Natural killer cell (primary cell): ENCODE measurements around the gene TXNRD3. TPM values are rescaled to one million over a fixed set of nuclear protein-coding genes. Genes with fewer than 3 reads are reported as not detected.

Experiments
- ATAC-seq, 3 donors: fragments of 150-1000 bp in 2 of 3; fragments of 200-7000 bp in 1 of 3; cut with Tn5 transposase; 1 replicate in 1 of 3; 2 replicates in 2 of 3; pipeline ENCODE4 v1.10.0; 2021; ENCODE audit warnings: mild to moderate bottlenecking in 2 of 3, moderate library complexity in 2 of 3
- DNase-seq, 2 donors: peaks; one replicate each; pipeline versions ENCODE4 v3.0.0 to v3.0.0-alpha.2; 2013 to 2021; ENCODE audit warnings: mixed read lengths in 1 of 2
- H3K27ac ChIP-seq: one replicate; pipeline ENCODE4 v1.5.1; 2013; ENCODE audit warnings: mild to moderate bottlenecking, low read length
- H3K27me3 ChIP-seq: one replicate; pipeline ENCODE4 v1.6.1; 2013; ENCODE audit warnings: low read length; ENCODE audit not compliant: control insufficient read depth, insufficient read depth
- H3K36me3 ChIP-seq: one replicate; pipeline ENCODE4 v1.6.1; 2013; ENCODE audit warnings: low read length; ENCODE audit not compliant: control insufficient read depth, insufficient read depth
- H3K4me1 ChIP-seq: one replicate; pipeline ENCODE4 v1.6.1; 2013; ENCODE audit warnings: low read length; ENCODE audit not compliant: control insufficient read depth, insufficient read depth
- H3K4me3 ChIP-seq: one replicate; pipeline ENCODE4 v1.5.1; 2013; ENCODE audit warnings: low read length
- H3K9me3 ChIP-seq: one replicate; pipeline ENCODE4 v1.6.1; 2013; ENCODE audit warnings: low read length; ENCODE audit not compliant: control insufficient read depth, insufficient read depth
- H3K27ac Mint-ChIP-seq, 2 donors: one replicate each; pipeline ENCODE4 v1.8.0; 2022; ENCODE audit warnings: mild to moderate bottlenecking in 2 of 2, mixed read lengths in 2 of 2, moderate library complexity in 1 of 2
- H3K27me3 Mint-ChIP-seq, 2 donors: one replicate each; pipeline ENCODE4 v1.8.0; 2022; ENCODE audit warnings: low read depth in 2 of 2, mixed read lengths in 2 of 2
- H3K36me3 Mint-ChIP-seq: one replicate; pipeline ENCODE4 v1.8.0; 2022; ENCODE audit warnings: mixed read lengths
- H3K4me1 Mint-ChIP-seq, 2 donors: one replicate each; pipeline ENCODE4 v1.8.0; 2022; ENCODE audit warnings: mixed read lengths in 2 of 2
- H3K4me3 Mint-ChIP-seq: one replicate; pipeline ENCODE4 v1.8.0; 2022; ENCODE audit warnings: mild to moderate bottlenecking, moderate library complexity, mixed read lengths
- H3K9me3 Mint-ChIP-seq, 2 donors: one replicate each; pipeline ENCODE4 v1.8.0; 2022; ENCODE audit warnings: mixed read lengths in 2 of 2
- WGBS: methylation state at CpG from one replicate; pipeline ENCODE4 v1.1.7; 2013; ENCODE audit warnings: missing lambda C conversion rate; ENCODE audit not compliant: insufficient coverage; 5-methylcytosine and 5-hydroxymethylcytosine counted together
- intact Hi-C: fragments of 100-400 bp; cut with micrococcal nuclease; formaldehyde crosslinking; loops from one replicate; pipeline ENCODE4 v1.14.2; 2022
- total RNA-seq, 4 donors: library from RNA; stranded (reverse); fragments of 120-200 nt in 1 of 4; gene quantifications; one replicate each; pipeline versions ENCODE4 v1.2.3 to v1.2.4, GENCODE V29; 2013 to 2022
- TF ChIP-seq, protein P1 (sequence below): fragments of 200-600 bp; IDR thresholded peaks from one replicate; pipeline ENCODE4 v1.8.0; 2022; ENCODE audit warnings: antibody characterized with exemption

Gene TXNRD3
- 1 to 10 TPM in 1 of 3 donors, under 1 TPM in 2; 0.77 to 1.1 (median 0.80) TPM for total RNA-seq
- total RNA-seq (2013) = 3.8 TPM

DNA sequence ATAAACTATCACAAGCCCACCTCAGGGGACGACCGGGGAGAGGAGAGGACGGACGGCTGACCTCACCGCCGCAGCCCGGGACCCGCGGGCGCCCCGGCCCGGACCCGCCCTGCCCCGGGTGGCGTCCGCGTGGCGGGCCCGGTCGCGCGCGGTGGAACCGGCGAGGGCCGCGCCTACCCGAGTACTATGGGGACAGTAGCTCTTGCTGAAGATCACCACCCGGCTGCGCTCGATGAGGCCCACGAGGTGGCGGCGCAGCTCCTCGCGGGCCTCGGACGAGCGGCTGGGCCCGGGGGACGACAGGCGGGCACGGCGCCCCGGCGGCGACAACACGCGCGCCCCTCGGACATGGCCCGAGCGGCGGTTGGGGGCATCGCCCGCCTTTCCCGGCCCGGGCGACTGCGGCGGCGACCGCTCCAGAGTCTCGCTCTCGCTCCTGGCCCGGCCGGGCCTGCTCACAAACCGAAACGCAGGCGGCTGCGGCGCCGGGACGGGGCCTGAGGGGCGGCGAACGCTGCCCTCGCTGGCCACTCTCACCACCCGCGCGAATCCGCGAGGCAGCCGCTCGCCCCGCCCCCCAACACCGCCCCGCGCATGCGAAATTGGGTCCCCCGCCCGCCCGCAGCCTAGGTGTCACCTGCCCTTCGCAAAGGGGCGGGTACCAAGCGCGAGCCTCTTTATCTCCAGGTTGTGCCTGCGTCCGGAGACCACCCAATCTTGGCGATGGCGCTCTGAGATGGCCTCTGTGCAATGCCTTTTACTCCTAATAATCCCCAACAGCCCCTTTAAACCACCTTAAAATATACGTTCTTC lies at the start of gene TXNRD3:
TSS of gene TXNRD3 (minus strand) at position 554 of the 813 bp plus-strand sequence.
- Mint-ChIP-seq H3K4me1 (peaks cover 0 to 5% of the 10 kb centered on the region in 2 donors), H3K36me3 (no peaks in the 10 kb centered on the region), H3K4me3 (peak within 1 kb of the TSS; percentile 89), H3K27me3 (peaks cover 18 to 29% of the 10 kb centered on the region in 2 donors), H3K27ac (peak within 1 kb of the TSS in 1 of 2 donors; percentile 74), H3K9me3 (no peaks in the 10 kb centered on the region)
- WGBS = 1% methylated on average over 101 of the region's 102 CpGs
- Histone ChIP-seq H3K36me3 (no peaks in the 10 kb centered on the region), H3K27ac (no peak within 1 kb of the TSS), H3K4me1 (peaks cover 4% of the 10 kb centered on the region), H3K4me3 (peak within 1 kb of the TSS; percentile 26), H3K9me3 (no peaks in the 10 kb centered on the region), H3K27me3 (no peaks in the 10 kb centered on the region)
- DNase-seq (peak; percentile 43 to 77), ATAC-seq (peak; percentile 79 to 87 (median 85))
- intact Hi-C loops = no loop called here
- TF ChIP-seq, protein P1, sequence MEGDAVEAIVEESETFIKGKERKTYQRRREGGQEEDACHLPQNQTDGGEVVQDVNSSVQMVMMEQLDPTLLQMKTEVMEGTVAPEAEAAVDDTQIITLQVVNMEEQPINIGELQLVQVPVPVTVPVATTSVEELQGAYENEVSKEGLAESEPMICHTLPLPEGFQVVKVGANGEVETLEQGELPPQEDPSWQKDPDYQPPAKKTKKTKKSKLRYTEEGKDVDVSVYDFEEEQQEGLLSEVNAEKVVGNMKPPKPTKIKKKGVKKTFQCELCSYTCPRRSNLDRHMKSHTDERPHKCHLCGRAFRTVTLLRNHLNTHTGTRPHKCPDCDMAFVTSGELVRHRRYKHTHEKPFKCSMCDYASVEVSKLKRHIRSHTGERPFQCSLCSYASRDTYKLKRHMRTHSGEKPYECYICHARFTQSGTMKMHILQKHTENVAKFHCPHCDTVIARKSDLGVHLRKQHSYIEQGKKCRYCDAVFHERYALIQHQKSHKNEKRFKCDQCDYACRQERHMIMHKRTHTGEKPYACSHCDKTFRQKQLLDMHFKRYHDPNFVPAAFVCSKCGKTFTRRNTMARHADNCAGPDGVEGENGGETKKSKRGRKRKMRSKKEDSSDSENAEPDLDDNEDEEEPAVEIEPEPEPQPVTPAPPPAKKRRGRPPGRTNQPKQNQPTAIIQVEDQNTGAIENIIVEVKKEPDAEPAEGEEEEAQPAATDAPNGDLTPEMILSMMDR = no peak

DNA sequence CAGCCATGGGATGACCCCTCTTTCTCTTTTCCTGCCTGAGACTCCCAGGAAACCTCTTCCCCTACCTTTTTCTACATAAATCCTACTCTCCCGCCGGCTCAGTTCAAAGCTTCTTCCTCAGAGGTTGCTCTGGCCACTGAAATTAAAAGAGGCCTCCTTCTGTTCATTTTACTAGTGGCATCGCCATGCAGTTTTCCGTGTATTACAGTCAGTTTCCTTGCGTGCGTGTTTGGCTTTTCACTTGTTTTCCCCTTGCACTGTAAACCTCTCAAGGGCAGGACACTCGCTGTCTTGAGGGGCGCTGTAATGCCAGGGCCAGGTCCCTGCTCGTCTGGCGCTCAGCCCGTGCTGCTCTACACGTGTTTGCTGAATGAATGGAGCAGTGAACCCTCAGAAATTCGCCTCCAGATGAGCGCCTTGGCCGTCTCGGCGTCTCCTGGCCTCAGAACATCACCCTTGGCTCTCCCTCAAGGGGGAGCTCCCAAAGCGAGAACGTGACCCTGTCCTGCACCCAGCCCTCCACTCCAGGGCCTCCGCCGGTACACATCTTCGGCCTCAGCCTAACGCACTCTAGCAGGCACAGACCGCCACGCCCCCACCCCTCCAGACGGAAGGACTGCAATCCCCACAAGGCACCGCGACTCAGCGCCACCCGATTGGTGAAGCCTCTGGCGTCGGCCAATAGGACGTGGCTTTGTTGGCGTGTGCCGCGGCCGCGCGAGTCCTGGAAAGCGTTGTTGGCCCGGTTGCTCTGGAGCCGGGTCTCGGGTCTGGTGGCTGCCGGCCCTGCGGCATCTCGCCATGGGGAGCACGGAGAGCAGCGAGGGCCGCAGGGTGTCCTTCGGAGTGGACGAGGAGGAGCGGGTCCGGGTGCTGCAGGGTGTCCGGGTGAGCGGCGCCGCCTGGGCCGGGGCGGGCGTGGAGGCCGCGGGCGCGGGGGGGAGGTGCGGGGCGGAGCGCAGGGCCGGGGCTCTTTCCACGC lies 48.9 kb upstream of the TXNRD3 start, which contains the start of gene CHCHD6:
TSS of gene CHCHD6 (plus strand) at position 729 of the 982 bp plus-strand sequence. CDS start at position 802, 73 bp downstream.
- no peak within 1 kb of the TSS for H3K27ac ChIP-seq
- TF ChIP-seq, protein P1 = no peak
- Mint-ChIP-seq H3K36me3 (no peaks in the 10 kb centered on the region), H3K27ac (peak within 1 kb of the TSS; percentile 61 to 89), H3K27me3 (peaks cover 37 to 43% of the 10 kb centered on the region in 2 donors), H3K4me3 (peak within 1 kb of the TSS; percentile 96), H3K9me3 (no peaks in the 10 kb centered on the region), H3K4me1 (peaks cover 17 to 23% of the 10 kb centered on the region in 2 donors)
- H3K4me3 ChIP-seq = peak within 1 kb of the TSS; percentile 53
- intact Hi-C loops = loop anchor here (10.0 kb wide), 1 partner anchor 281 kb away; the partner anchor contains the start of gene PLXNA1
- no peaks in the 10 kb centered on the region for H3K9me3 ChIP-seq
- peak; percentile 91 to 98 for DNase-seq
- ATAC-seq = peak; percentile 91 to 94 (median 94)
- WGBS = 5% methylated on average over 69 of the region's 69 CpGs
- H3K36me3 ChIP-seq = no peaks in the 10 kb centered on the region
- peaks cover 14% of the 10 kb centered on the region for H3K4me1 ChIP-seq
- peaks cover 6% of the 10 kb centered on the region for H3K27me3 ChIP-seq

DNA sequence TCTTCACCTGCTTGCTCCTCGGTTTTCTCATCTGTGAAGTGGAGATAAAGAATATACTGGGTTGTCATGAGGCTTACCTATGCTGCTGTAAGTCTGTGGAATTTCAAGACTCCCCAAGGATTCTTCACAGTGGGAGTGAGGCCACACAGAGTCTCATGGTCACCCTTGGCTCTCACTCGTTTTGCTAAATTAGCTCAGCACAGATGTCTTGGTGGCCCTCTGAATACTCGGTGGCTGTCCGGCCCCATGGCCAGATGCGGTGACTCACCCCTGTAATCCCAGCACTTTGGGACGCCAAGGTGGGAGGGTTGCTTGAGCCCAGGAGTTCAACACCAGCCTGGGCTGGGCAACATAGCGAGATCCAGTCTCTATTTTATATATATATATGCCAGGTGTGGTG lies 44.1 kb upstream of the TXNRD3 start:
- H3K36me3 ChIP-seq = no peaks in the 10 kb centered on the region
- peaks cover 54 to 66% of the 10 kb centered on the region in 2 donors for H3K27me3 Mint-ChIP-seq
- 84% methylated on average over 6 of the region's 7 CpGs for WGBS

More for the DNA sequence above, 44.1 kb upstream of the TXNRD3 start:
- Mint-ChIP-seq H3K4me3 (no peak overlapping the region), H3K36me3 (no peaks in the 10 kb centered on the region), H3K27ac (no peak overlapping the region), H3K9me3 (no peaks in the 10 kb centered on the region), H3K4me1 (peaks cover 8% of the 10 kb centered on the region in 2 donors)
- H3K9me3 ChIP-seq = no peaks in the 10 kb centered on the region
- ATAC-seq (no peak), DNase-seq (no peak)
- no peak overlapping the region for H3K27ac ChIP-seq
- TF ChIP-seq, protein P1 = no peak
- H3K4me1 ChIP-seq = peaks cover 7% of the 10 kb centered on the region
- intact Hi-C loops = no loop called here
- peaks cover 6% of the 10 kb centered on the region for H3K27me3 ChIP-seq
- no peak overlapping the region for H3K4me3 ChIP-seq
